CD4-positive, alpha-beta memory T cell (primary cell): ENCODE measurements around the gene ADPRHL1. TPM values are rescaled to one million over a fixed set of nuclear protein-coding genes. Genes with fewer than 3 reads are reported as not detected.

ENCODE experiments used
- CTCF ChIA-PET: fragments of 350-600 bp; sonication (Branson Sonifier 250); formaldehyde crosslinking; loops from one replicate; lab custom pipeline; 2021; ENCODE audit warnings: inconsistent platforms; ENCODE audit not compliant: partially characterized antibody; lab: Charles Lee
- POLR2A ChIA-PET: fragments of 350-600 bp; sonication (Branson Sonifier 250); formaldehyde crosslinking; loops from one replicate; lab custom pipeline; 2021; ENCODE audit not compliant: partially characterized antibody; lab: Charles Lee
- DNase-seq, 5 donors: peaks; one replicate each; pipeline versions ENCODE4 v3.0.0 to v3.0.0-alpha.2; 2020 to 2022; ENCODE audit warnings: mixed read lengths in 1 of 5
- H3K27ac ChIP-seq: one replicate; pipeline ENCODE4 v1.7.0; 2013; ENCODE audit warnings: low read depth, low read length
- H3K27me3 ChIP-seq: 2 replicates; pipeline ENCODE4 v1.7.0; 2013; ENCODE audit warnings: mild to moderate bottlenecking, low read length, moderate library complexity; ENCODE audit not compliant: insufficient read depth
- H3K36me3 ChIP-seq: 2 replicates; pipeline ENCODE4 v1.7.0; 2013; ENCODE audit warnings: mild to moderate bottlenecking, low read length, moderate library complexity; ENCODE audit not compliant: insufficient read depth
- H3K4me1 ChIP-seq: 2 replicates; pipeline ENCODE4 v1.7.0; 2013; ENCODE audit warnings: mild to moderate bottlenecking, low read length, moderate library complexity; ENCODE audit not compliant: insufficient read depth
- H3K4me3 ChIP-seq, 2 donors: one replicate each; pipeline ENCODE4 v1.7.0; 2013; ENCODE audit warnings: low read length in 2 of 2, mild to moderate bottlenecking in 1 of 2
- H3K9me3 ChIP-seq, 2 donors: one replicate each; pipeline ENCODE4 v1.7.0; 2013; ENCODE audit warnings: low read length in 2 of 2, control low read depth in 1 of 2; ENCODE audit not compliant: control insufficient read depth in 1 of 2
- H3K27ac Mint-ChIP-seq, 7 donors: one replicate each; pipeline ENCODE4 v1.8.0; 2020 to 2021; ENCODE audit warnings: mixed read lengths in 7 of 7, mild to moderate bottlenecking in 6 of 7, inconsistent platforms in 3 of 7, moderate library complexity in 3 of 7
- H3K27me3 Mint-ChIP-seq, 2 donors: one replicate each; pipeline ENCODE4 v1.8.0; 2020 to 2021; ENCODE audit warnings: mixed read lengths in 2 of 2
- H3K36me3 Mint-ChIP-seq, 2 donors: one replicate each; pipeline ENCODE4 v1.8.0; 2020 to 2021; ENCODE audit warnings: mixed read lengths in 2 of 2, inconsistent platforms in 1 of 2, mild to moderate bottlenecking in 1 of 2
- H3K4me1 Mint-ChIP-seq, 4 donors: one replicate each; pipeline ENCODE4 v1.8.0; 2020 to 2021; ENCODE audit warnings: mixed read lengths in 4 of 4, mild to moderate bottlenecking in 1 of 4
- H3K4me3 Mint-ChIP-seq, 8 donors: one replicate each; pipeline ENCODE4 v1.8.0; 2020 to 2021; ENCODE audit warnings: mixed read lengths in 8 of 8, mild to moderate bottlenecking in 7 of 8, moderate library complexity in 6 of 8, inconsistent platforms in 3 of 8
- H3K9me3 Mint-ChIP-seq, 8 donors: one replicate each; pipeline ENCODE4 v1.8.0; 2020 to 2021; ENCODE audit warnings: mixed read lengths in 8 of 8, mild to moderate bottlenecking in 5 of 8, inconsistent platforms in 3 of 8, moderate library complexity in 1 of 8
- intact Hi-C: fragments of 100-400 bp; cut with micrococcal nuclease; formaldehyde crosslinking; loops from one replicate; pipeline ENCODE4 v1.15.1; 2023
- polyA plus RNA-seq, 2 donors: library from polyadenylated mRNA; unstranded; fragments of 300-500 nt; fragmentation: Illumina TruSeq; gene quantifications; one replicate each; pipeline ENCODE4 v1.2.3, GENCODE V29; 2021
- total RNA-seq, 2 experiments: library from RNA; stranded (reverse); gene quantifications; one replicate each; pipeline ENCODE4 v1.2.3, GENCODE V29; 2021

Gene ADPRHL1
- total and polyA plus RNA-seq, 4 experiments from 2014 or later = 0.09 to 1.5 (median 1.3) TPM; not detected in 1

DNA sequence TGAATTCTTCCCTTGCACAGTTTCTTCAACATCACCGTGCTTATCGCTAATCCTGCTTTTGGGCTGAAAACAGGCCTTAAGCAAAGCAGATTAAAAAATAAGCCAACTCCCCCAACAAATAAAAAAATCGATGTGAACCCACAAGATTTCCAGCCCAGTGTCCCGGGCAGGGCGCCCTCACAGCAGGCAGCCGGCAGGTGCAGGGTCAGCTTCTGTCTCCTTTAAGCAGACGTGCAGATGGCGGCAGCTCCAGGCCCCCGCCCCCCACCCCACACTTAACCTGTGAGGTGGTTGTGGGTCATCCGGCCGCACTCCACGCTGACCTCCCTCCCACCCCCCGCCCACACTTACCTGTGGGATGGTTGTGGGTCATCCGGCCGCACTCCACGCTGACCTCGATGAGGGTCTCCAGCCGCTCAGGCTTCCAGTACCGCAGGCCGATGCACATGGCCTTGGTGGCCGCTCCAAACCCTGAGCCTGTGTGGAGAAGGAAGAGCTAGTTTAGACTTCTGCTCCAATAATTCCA, 19.8 kb downstream of the ADPRHL1 start:
- Mint-ChIP-seq H3K27ac (no peak overlapping the region), H3K4me1 (no peaks in the 10 kb centered on the region), H3K27me3 (no peaks in the 10 kb centered on the region), H3K4me3 (no peak overlapping the region), H3K9me3 (peaks cover 0 to 2% (median 0%) of the 10 kb centered on the region in 8 donors), H3K36me3 (peaks cover 0 to 3% of the 10 kb centered on the region in 2 donors)
- no peaks in the 10 kb centered on the region for H3K36me3 ChIP-seq
- DNase-seq = no peak
- ChIA-PET POLR2A (no interaction called here), CTCF (no interaction called here)
- intact Hi-C loops = no loop called here
- H3K27ac ChIP-seq = no peak overlapping the region
- H3K4me3 ChIP-seq = no peak overlapping the region
- no peaks in the 10 kb centered on the region for H3K9me3 ChIP-seq
- no peaks in the 10 kb centered on the region for H3K27me3 ChIP-seq
- no peaks in the 10 kb centered on the region for H3K4me1 ChIP-seq

DNA sequence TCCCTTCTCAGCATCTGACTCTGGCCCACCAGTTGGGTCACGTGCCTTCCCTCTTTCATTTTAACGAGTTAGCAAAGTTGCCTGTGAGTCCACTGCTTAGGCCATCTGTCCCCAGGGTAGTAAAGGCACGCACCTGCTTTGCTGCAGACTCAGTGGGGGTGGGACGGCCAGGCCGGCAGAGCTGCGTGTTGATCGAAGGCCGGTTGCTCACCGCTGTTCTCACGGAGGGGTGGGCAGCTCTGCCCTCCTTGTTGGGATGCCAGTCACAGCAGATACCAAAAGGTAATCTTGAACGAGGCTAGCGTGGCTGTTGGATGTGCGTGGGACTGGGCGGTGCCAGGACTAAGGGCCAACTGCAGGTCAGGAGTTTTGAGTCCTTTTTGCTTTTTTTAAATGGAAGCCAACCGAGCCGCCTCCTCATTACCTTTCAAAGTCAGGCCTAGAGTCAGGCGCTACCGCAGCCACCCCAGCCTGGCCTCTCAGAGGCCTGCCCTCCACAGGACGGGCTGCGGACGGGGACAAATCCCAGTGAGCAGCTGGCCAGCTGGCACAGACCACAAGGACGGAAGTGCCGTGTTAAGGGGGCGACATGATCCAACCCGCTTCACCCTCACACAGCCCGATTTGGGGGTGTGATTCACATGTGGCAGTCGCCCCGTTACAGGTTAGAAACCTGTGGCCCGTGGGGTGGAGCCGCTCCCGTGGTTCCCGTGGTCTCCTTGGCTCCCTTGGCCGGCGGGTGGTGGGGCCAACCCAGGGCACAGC, 20.6 kb downstream of the ADPRHL1 start:
- intact Hi-C loops = no loop called here
- Histone ChIP-seq H3K4me3 (no peak overlapping the region), H3K4me1 (no peaks in the 10 kb centered on the region), H3K27ac (no peak overlapping the region), H3K27me3 (no peaks in the 10 kb centered on the region), H3K9me3 (no peaks in the 10 kb centered on the region), H3K36me3 (no peaks in the 10 kb centered on the region)
- Mint-ChIP-seq H3K4me1 (no peaks in the 10 kb centered on the region), H3K27me3 (no peaks in the 10 kb centered on the region), H3K9me3 (peaks cover 0 to 2% (median 0%) of the 10 kb centered on the region in 8 donors), H3K36me3 (peaks cover 0 to 3% of the 10 kb centered on the region in 2 donors), H3K27ac (no peak overlapping the region), H3K4me3 (no peak overlapping the region)
- DNase-seq = no peak
- CTCF ChIA-PET = no interaction called here
- POLR2A ChIA-PET = no interaction called here

DNA sequence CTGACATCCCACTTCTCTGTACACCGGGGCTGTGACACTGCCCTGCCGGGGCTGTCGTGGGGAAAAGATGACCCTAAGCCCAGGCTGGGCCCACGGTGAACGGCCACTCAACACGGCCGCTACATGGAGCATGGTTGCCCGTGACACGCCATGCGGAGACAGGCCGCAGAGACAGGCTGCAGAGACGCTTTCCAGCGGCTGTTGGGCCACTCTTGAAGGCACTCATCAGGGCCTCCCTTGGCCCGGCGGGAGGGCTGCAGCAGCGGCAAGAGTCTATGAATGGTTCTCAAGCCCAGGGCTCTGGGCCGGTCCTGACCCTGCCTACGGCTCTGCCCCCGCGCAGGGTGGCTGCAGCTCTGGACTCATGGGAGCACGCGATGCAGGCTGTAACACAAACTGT, 22.1 kb downstream of the ADPRHL1 start:
- Mint-ChIP-seq H3K27ac (no peak overlapping the region), H3K36me3 (peaks cover 0 to 3% of the 10 kb centered on the region in 2 donors), H3K9me3 (peaks cover 0 to 2% (median 0%) of the 10 kb centered on the region in 8 donors), H3K4me3 (no peak overlapping the region), H3K4me1 (no peaks in the 10 kb centered on the region), H3K27me3 (no peaks in the 10 kb centered on the region)
- intact Hi-C loops = no loop called here
- Histone ChIP-seq H3K9me3 (no peaks in the 10 kb centered on the region), H3K27ac (no peak overlapping the region), H3K27me3 (no peaks in the 10 kb centered on the region), H3K4me3 (no peak overlapping the region), H3K36me3 (no peaks in the 10 kb centered on the region), H3K4me1 (no peaks in the 10 kb centered on the region)
- ChIA-PET CTCF (no interaction called here), POLR2A (no interaction called here)
- no peak for DNase-seq

- no peak for DNase-seq
- Mint-ChIP-seq H3K9me3 (peaks cover 0 to 2% (median 0%) of the 10 kb centered on the region in 8 donors), H3K27ac (no peak overlapping the region), H3K36me3 (peaks cover 0 to 3% of the 10 kb centered on the region in 2 donors), H3K27me3 (no peaks in the 10 kb centered on the region), H3K4me3 (no peak overlapping the region), H3K4me1 (no peaks in the 10 kb centered on the region)
- H3K9me3 ChIP-seq = no peaks in the 10 kb centered on the region
- H3K4me1 ChIP-seq = no peaks in the 10 kb centered on the region
- H3K4me3 ChIP-seq = no peak overlapping the region
- H3K36me3 ChIP-seq = no peaks in the 10 kb centered on the region
- intact Hi-C loops = no loop called here
- CTCF ChIA-PET = no interaction called here
- no peak overlapping the region for H3K27ac ChIP-seq
- no peaks in the 10 kb centered on the region for H3K27me3 ChIP-seq
- POLR2A ChIA-PET = no interaction called here
These were observed 22.7 kb downstream of the ADPRHL1 start for GRCh38 chr13:113430378-113431110.

- Mint-ChIP-seq H3K4me1 (no peaks in the 10 kb centered on the region), H3K27me3 (no peaks in the 10 kb centered on the region), H3K27ac (no peak overlapping the region), H3K36me3 (peaks cover 0 to 3% of the 10 kb centered on the region in 2 donors), H3K9me3 (peaks cover 0 to 2% (median 0%) of the 10 kb centered on the region in 8 donors), H3K4me3 (no peak overlapping the region)
- intact Hi-C loops = no loop called here
- Histone ChIP-seq H3K9me3 (no peaks in the 10 kb centered on the region), H3K27ac (no peak overlapping the region), H3K4me3 (no peak overlapping the region), H3K4me1 (no peaks in the 10 kb centered on the region), H3K27me3 (no peaks in the 10 kb centered on the region), H3K36me3 (no peaks in the 10 kb centered on the region)
- ChIA-PET CTCF (no interaction called here), POLR2A (no interaction called here)
- no peak for DNase-seq
These were observed 23.7 kb downstream of the ADPRHL1 start for GRCh38 chr13:113429608-113429985.

GRCh38 chr13:113428871-113429607, 24.2 kb downstream of the ADPRHL1 start:
- H3K36me3 Mint-ChIP-seq = peaks cover 0 to 3% of the 10 kb centered on the region in 2 donors

DNA sequence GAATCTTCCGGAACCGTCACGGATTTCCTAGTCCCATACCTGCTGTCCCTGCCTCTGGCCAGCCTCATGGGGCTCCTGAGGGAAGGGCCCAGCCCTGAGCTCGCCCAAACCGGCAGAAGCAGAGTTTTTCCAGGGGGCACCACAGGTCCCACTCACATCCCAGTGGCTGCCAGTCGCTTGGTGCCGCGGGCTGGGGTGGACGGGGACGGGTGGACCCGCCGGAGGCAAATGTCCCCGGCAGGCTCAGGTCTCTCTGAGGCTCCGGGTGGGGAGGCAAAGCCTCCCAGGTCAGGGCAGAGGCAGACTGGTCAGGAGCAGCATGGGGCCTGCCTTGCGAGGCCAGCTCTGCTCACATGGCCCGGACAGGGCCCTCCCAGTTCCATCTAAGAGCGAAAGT, 24.8 kb downstream of the ADPRHL1 start:
- Mint-ChIP-seq H3K27me3 (no peaks in the 10 kb centered on the region), H3K36me3 (peaks cover 0 to 3% of the 10 kb centered on the region in 2 donors), H3K27ac (no peak overlapping the region), H3K4me1 (no peaks in the 10 kb centered on the region), H3K9me3 (peaks cover 0 to 2% (median 0%) of the 10 kb centered on the region in 8 donors), H3K4me3 (no peak overlapping the region)
- POLR2A ChIA-PET = no interaction called here
- intact Hi-C loops = no loop called here
- CTCF ChIA-PET = no interaction called here
- H3K36me3 ChIP-seq = no peaks in the 10 kb centered on the region
- no peaks in the 10 kb centered on the region for H3K27me3 ChIP-seq
- no peak overlapping the region for H3K4me3 ChIP-seq
- no peaks in the 10 kb centered on the region for H3K4me1 ChIP-seq
- H3K27ac ChIP-seq = no peak overlapping the region
- no peaks in the 10 kb centered on the region for H3K9me3 ChIP-seq
- DNase-seq = no peak

More at GRCh38 chr13:113428871-113429607, 24.2 kb downstream of the ADPRHL1 start:
- no peak for DNase-seq
- Mint-ChIP-seq H3K27ac (no peak overlapping the region), H3K4me1 (no peaks in the 10 kb centered on the region), H3K9me3 (peaks cover 0 to 2% (median 0%) of the 10 kb centered on the region in 8 donors), H3K27me3 (no peaks in the 10 kb centered on the region), H3K4me3 (no peak overlapping the region)
- no peaks in the 10 kb centered on the region for H3K4me1 ChIP-seq
- CTCF ChIA-PET = no interaction called here
- no peak overlapping the region for H3K27ac ChIP-seq
- POLR2A ChIA-PET = no interaction called here
- no peak overlapping the region for H3K4me3 ChIP-seq
- H3K36me3 ChIP-seq = no peaks in the 10 kb centered on the region
- intact Hi-C loops = no loop called here
- H3K27me3 ChIP-seq = no peaks in the 10 kb centered on the region
- H3K9me3 ChIP-seq = no peaks in the 10 kb centered on the region
